ENCODE data around the gene LYVE1. TPM values are rescaled to one million over a fixed set of nuclear protein-coding genes. Genes with fewer than 3 reads are reported as not detected.

LYVE1 gene
- total RNA-seq, 1 donor from 2014 or later: 0.14 TPM

GRCh38 chr11:10550503-10551289 is 17.8 kb downstream of the LYVE1 start:
- Mint-ChIP-seq H3K4me3 (no peak overlapping the region), H3K27ac (ENCODE audit: unreplicated experiment) (no peak overlapping the region), H3K27me3 (ENCODE audit: low read depth) (peaks cover 3% of the 10 kb centered on the region), H3K36me3 (ENCODE audit: low read depth) (no peaks in the 10 kb centered on the region), H3K4me1 (no peaks in the 10 kb centered on the region), H3K9me3 (peaks cover 4% of the 10 kb centered on the region)
- no peak for DNase-seq (ENCODE audit: low read depth, low spot score)
- no peak for TF ChIP-seq CTCF (conservative IDR thresholded peaks at IDR 0.05)

- peaks cover 11% of the 10 kb centered on the region for H3K4me1 Mint-ChIP-seq
- TF ChIP-seq CTCF (conservative IDR thresholded peaks at IDR 0.05): no peak
- no peak for DNase-seq (ENCODE audit: low read depth, low spot score)
- H3K9me3 Mint-ChIP-seq: no peaks in the 10 kb centered on the region
- no peak overlapping the region for H3K4me3 Mint-ChIP-seq
- no peaks in the 10 kb centered on the region for H3K36me3 Mint-ChIP-seq (ENCODE audit: low read depth)
- peaks cover 9% of the 10 kb centered on the region for H3K27me3 Mint-ChIP-seq (ENCODE audit: low read depth)
- H3K27ac Mint-ChIP-seq (ENCODE audit: unreplicated experiment): no peak overlapping the region
Observed at GRCh38 chr11:10544491-10545465, 23.7 kb downstream of the LYVE1 start.

GRCh38 chr11:10543782-10544181 is 24.7 kb downstream of the LYVE1 start:
- H3K36me3 Mint-ChIP-seq (ENCODE audit: low read depth): no peaks in the 10 kb centered on the region
- TF ChIP-seq CTCF (conservative IDR thresholded peaks at IDR 0.05): no peak
- H3K27ac Mint-ChIP-seq (ENCODE audit: unreplicated experiment): no peak overlapping the region
- no peaks in the 10 kb centered on the region for H3K9me3 Mint-ChIP-seq
- peaks cover 11% of the 10 kb centered on the region for H3K27me3 Mint-ChIP-seq (ENCODE audit: low read depth)
- peaks cover 15% of the 10 kb centered on the region for H3K4me1 Mint-ChIP-seq
- no peak for DNase-seq (ENCODE audit: low read depth, low spot score)
- peak overlapping the region; percentile 33 for H3K4me3 Mint-ChIP-seq

GRCh38 chr11:10542776-10543175 is 25.7 kb downstream of the LYVE1 start:
- peaks cover 11% of the 10 kb centered on the region for H3K27me3 Mint-ChIP-seq (ENCODE audit: low read depth)
- DNase-seq (ENCODE audit: low read depth, low spot score): no peak
- no peak overlapping the region for H3K27ac Mint-ChIP-seq (ENCODE audit: unreplicated experiment)
- H3K4me3 Mint-ChIP-seq: no peak overlapping the region
- H3K9me3 Mint-ChIP-seq: no peaks in the 10 kb centered on the region
- no peaks in the 10 kb centered on the region for H3K36me3 Mint-ChIP-seq (ENCODE audit: low read depth)
- peaks cover 15% of the 10 kb centered on the region for H3K4me1 Mint-ChIP-seq
- no peak for TF ChIP-seq CTCF (conservative IDR thresholded peaks at IDR 0.05)

- Mint-ChIP-seq H3K27me3 (ENCODE audit: low read depth) (peaks cover 11% of the 10 kb centered on the region), H3K27ac (ENCODE audit: unreplicated experiment) (peak overlapping the region; percentile 96), H3K36me3 (ENCODE audit: low read depth) (no peaks in the 10 kb centered on the region), H3K9me3 (no peaks in the 10 kb centered on the region), H3K4me3 (peak overlapping the region; percentile 96), H3K4me1 (peaks cover 15% of the 10 kb centered on the region)
- TF ChIP-seq CTCF (conservative IDR thresholded peaks at IDR 0.05): no peak
- no peak for DNase-seq (ENCODE audit: low read depth, low spot score)
Observed at GRCh38 chr11:10541561-10541930, 26.9 kb downstream of the LYVE1 start.
